GM12878 (cell line): ENCODE data around the gene MLNR. TPM values are rescaled to one million over a fixed set of nuclear protein-coding genes. Genes with fewer than 3 reads are reported as not detected.

Source experiments
- ATAC-seq: fragments of 200-7000 bp; cut with Tn5 transposase; 3 replicates; pipeline ENCODE4 v1.9.1; 2020; ENCODE audit warnings: mild to moderate bottlenecking, moderate library complexity
- BruUV-seq: library from RNA; stranded (reverse); fragments of 400-500 nt; replicated peaks from 2 replicates; lab custom pipeline; 2021; lab: Mats Ljungman, UMichigan
- CTCF ChIA-PET: fragments of 300-600 bp; sonication (Branson Sonifier 250); formaldehyde crosslinking; extraction: SDS; loops from one replicate; lab custom pipeline; 2021; ENCODE audit warnings: inconsistent platforms; lab: Yijun Ruan, JAX
- POLR2A ChIA-PET: fragments of 350-600 bp; formaldehyde crosslinking; extraction: SDS; loops from one replicate; lab custom pipeline; 2021; ENCODE audit warnings: inconsistent platforms; lab: Charles Lee
- RAD21 ChIA-PET: fragments of 300-600 bp; sonication (Branson Sonifier 250); formaldehyde crosslinking; loops from one replicate; lab custom pipeline; 2023; ENCODE audit warnings: antibody characterized with exemption; ENCODE audit not compliant: unreplicated experiment; lab: Charles Lee
- SMC1A ChIA-PET: fragments of 300-600 bp; sonication (Branson Sonifier 250); formaldehyde crosslinking; loops from one replicate; lab custom pipeline; 2023; ENCODE audit not compliant: unreplicated experiment, uncharacterized antibody; lab: Charles Lee
- DNase-seq: peaks from one replicate; pipeline ENCODE4 v3.0.0-alpha.2; 2011; ENCODE audit warnings: low read depth, low spot score
- FAIRE-seq: peaks from 3 replicates; lab custom pipeline; 2011; peaks lifted over from hg19 to GRCh38; lab: Jason Lieb, UNC
- H2AFZ ChIP-seq: 2 replicates; pipeline ENCODE4 v1.6.0; 2011; ENCODE audit warnings: low read depth, low read length, control low read depth; ENCODE audit not compliant: control insufficient read depth
- H3K27ac ChIP-seq: 2 replicates; pipeline ENCODE4 v1.5.1; 2011; ENCODE audit warnings: control low read depth; ENCODE audit not compliant: control insufficient read depth, insufficient read depth
- H3K27me3 ChIP-seq, 2 experiments: replicated peaks in 1 of 2; 2 replicates each; pipeline versions ENCODE4 v1.6.0 to v1.6.1; 2011; ENCODE audit warnings: low read length in 1 of 2; ENCODE audit not compliant: control insufficient read depth in 2 of 2, insufficient read depth in 2 of 2
- H3K36me3 ChIP-seq, 2 experiments: 2 replicates each; pipeline ENCODE4 v1.5.1; 2011; ENCODE audit warnings: low read length in 1 of 2; ENCODE audit not compliant: control insufficient read depth in 2 of 2, insufficient read depth in 2 of 2
- H3K4me1 ChIP-seq: 2 replicates; pipeline ENCODE4 v1.6.1; 2011; ENCODE audit warnings: mild to moderate bottlenecking, low read length, moderate library complexity, mixed read lengths; ENCODE audit not compliant: control insufficient read depth, insufficient read depth
- H3K4me2 ChIP-seq: 2 replicates; pipeline ENCODE4 v1.6.0; 2011; ENCODE audit warnings: control low read depth; ENCODE audit not compliant: control insufficient read depth, insufficient read depth
- H3K4me3 ChIP-seq: fragments of 200-600 bp; sonication (generic); 2 replicates; pipeline ENCODE4 v1.5.1; 2016
- H3K79me2 ChIP-seq: 2 replicates; pipeline ENCODE4 v1.6.0; 2011; ENCODE audit warnings: low read length; ENCODE audit not compliant: control insufficient read depth, insufficient read depth
- H3K9ac ChIP-seq: 2 replicates; pipeline ENCODE4 v1.8.0; 2011; ENCODE audit warnings: low read length, control low read depth, mixed read lengths; ENCODE audit not compliant: control insufficient read depth, insufficient read depth
- H3K9me3 ChIP-seq: replicated peaks from 3 replicates; pipeline ENCODE4 v1.5.1; 2011; ENCODE audit warnings: mild to moderate bottlenecking, low read length; ENCODE audit not compliant: control insufficient read depth, insufficient read depth
- H4K20me1 ChIP-seq: 2 replicates; pipeline ENCODE4 v1.6.0; 2011; ENCODE audit not compliant: control insufficient read depth, insufficient read depth
- DPF2 ChIP-seq: fragments of 450-650 bp; IDR thresholded peaks from 2 replicates; pipeline ENCODE4 v1.6.1; 2017; ENCODE audit warnings: mild to moderate bottlenecking
- RELA ChIP-seq: fragments of 450-650 bp; IDR thresholded peaks from 2 replicates; pipeline ENCODE4 v1.8.0; 2014; ENCODE audit warnings: borderline replicate concordance; ENCODE audit not compliant: partially characterized antibody
- SPI1 ChIP-seq: IDR thresholded peaks from 2 replicates; pipeline ENCODE4 v1.6.1; 2011; ENCODE audit warnings: low read depth, mild to moderate bottlenecking, low read length, moderate library complexity, borderline replicate concordance; ENCODE audit not compliant: insufficient read depth
- ZBED1 ChIP-seq: IDR thresholded peaks from 2 replicates; pipeline ENCODE4 v1.6.1; 2016; ENCODE audit warnings: borderline replicate concordance
- WGBS: methylation state at CpG from one replicate; pipeline ENCODE4 v1.1.6; 2016; ENCODE audit warnings: low lambda C conversion rate; ENCODE audit not compliant: insufficient replicate concordance, insufficient coverage; ENCODE audit errors: missing lambda C conversion rate; 5-methylcytosine and 5-hydroxymethylcytosine counted together
- in situ Hi-C: fragments of 300-500 bp; cut with MboI; formaldehyde crosslinking; loops from 9 replicates; pipeline ENCODE4 v1.14.3; 2018; ENCODE audit warnings: mixed read lengths
- intact Hi-C: fragments of 100-400 bp; cut with micrococcal nuclease; formaldehyde crosslinking; loops from one replicate; pipeline ENCODE4 v1.14.2; 2022; ENCODE audit not compliant: unreplicated experiment
- polyA plus RNA-seq, 11 experiments: library from polyadenylated mRNA; depleted of rRNA in 4 of 11; unstranded in 6 of 11; stranded (reverse) in 5 of 11; fragments of >200 nt; fragmentation: Nextera tagmentation in 4 of 11; fragmentation: Illumina TruSeq in 1 of 11; extraction: Ambion mirVana in 4 of 11; extraction: Trizol in 1 of 11; gene quantifications; 1 replicate in 1 of 11; 2 replicates in 10 of 11; pipeline versions ENCODE4 v1.2.1 to v1.2.3, GENCODE V29; 2011 to 2016; ENCODE audit warnings: inconsistent platforms in 2 of 11, missing spikeins in 2 of 11, low read depth in 1 of 11
- total RNA-seq, 4 experiments: library from RNA; depleted of rRNA in 3 of 4; stranded (reverse); fragments of >200 nt in 3 of 4; fragmentation: Illumina TruSeq in 1 of 4; extraction: Trizol in 1 of 4; gene quantifications; 2 replicates each; pipeline versions ENCODE4 v1.2.1 to v1.2.3, GENCODE V29; 2013 to 2021

MLNR gene
- total and polyA plus RNA-seq, 10 of the 15 experiments (the other 5 are each of a cell fraction or from before 2014, with no cell fraction given): not detected

GRCh38 chr13:49210669-49211068, 9.5 kb upstream of the MLNR start:
- no peak for ATAC-seq
- intact Hi-C loops: no loop called here
- ChIA-PET SMC1A (interaction anchor here (1.2 kb wide), 1 partner anchor 100 kb away, joined by 3 read pairs; no protein-coding TSS in a partner anchor), CTCF (interaction anchor here (0.6 to 1.2 kb wide), 3 partner anchors 70 to 1001 kb away, joined by 3 read pairs; no protein-coding TSS in a partner anchor), POLR2A (interaction anchor here (0.7 kb wide), 1 partner anchor 494 kb away, joined by 5 read pairs; no protein-coding TSS in a partner anchor), RAD21 (no interaction called here)
- no peak for FAIRE-seq
- H3K4me1 ChIP-seq: peaks cover 4% of the 10 kb centered on the region
- H3K79me2 ChIP-seq: no peaks in the 10 kb centered on the region
- 90% methylated on average over 5 of the region's 5 CpGs for WGBS
- no peak overlapping the region for H2AFZ ChIP-seq
- H3K4me2 ChIP-seq: no peak overlapping the region
- BruUV-seq: no TSS peak
- no peak for TF ChIP-seq DPF2
- no peak for TF ChIP-seq ZBED1
- H3K27ac ChIP-seq: no peak overlapping the region
- no peak for DNase-seq
- H4K20me1 ChIP-seq: no peaks in the 10 kb centered on the region
- in situ Hi-C loops: no loop called here
- no peaks in the 10 kb centered on the region for H3K27me3 ChIP-seq
- no peak overlapping the region for H3K9ac ChIP-seq
- H3K36me3 ChIP-seq: peaks cover 0 to 5% of the 10 kb centered on the region in 2 experiments; a peak in 2 of 4 replicates
- H3K4me3 ChIP-seq: no peak overlapping the region
- peaks cover 2% of the 10 kb centered on the region; the same call in 1 of the 3 replicates for H3K9me3 ChIP-seq

DNA sequence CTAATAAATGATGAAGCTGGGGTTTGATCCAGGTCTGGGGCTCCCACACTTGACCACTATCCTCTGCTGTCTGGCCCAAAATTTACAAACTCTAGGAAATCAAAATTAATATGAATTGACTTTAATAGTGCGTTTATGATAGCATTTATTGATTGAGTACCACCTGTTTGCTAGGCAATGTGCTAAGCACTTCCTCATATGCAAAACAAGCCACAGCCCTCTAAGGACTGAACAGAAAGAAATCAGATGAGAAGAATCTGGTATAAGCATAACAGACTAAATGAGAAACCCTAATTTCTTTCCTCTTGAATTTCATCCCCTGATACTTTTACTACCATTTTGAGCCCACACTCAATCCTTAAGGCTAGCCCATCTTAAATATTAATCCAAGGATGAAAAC, 6.6 kb upstream of the MLNR start:
- Histone ChIP-seq H3K27me3 (no peaks in the 10 kb centered on the region), H3K27ac (no peak overlapping the region), H3K9ac (no peak overlapping the region), H4K20me1 (no peaks in the 10 kb centered on the region), H3K4me3 (no peak overlapping the region), H3K36me3 (no peaks in the 10 kb centered on the region), H3K9me3 (peaks cover 2% of the 10 kb centered on the region; the same call in 1 of the 3 replicates), H2AFZ (no peak overlapping the region), H3K4me2 (no peak overlapping the region), H3K79me2 (no peaks in the 10 kb centered on the region), H3K4me1 (peaks cover 4% of the 10 kb centered on the region)
- 0% methylated on average over 1 of the region's 1 CpG for WGBS
- in situ Hi-C loops (no loop called here), intact Hi-C loops (no loop called here)
- DNase-seq (no peak), ATAC-seq (no peak), FAIRE-seq (no peak)
- RAD21 ChIA-PET: no interaction called here
- BruUV-seq: no TSS peak
- SMC1A ChIA-PET: interaction anchor here (1.1 kb wide), 1 partner anchor 12 kb away, joined by 3 read pairs; no protein-coding TSS in a partner anchor
- TF ChIP-seq SPI1 (0 out of 2 replicates have a peak, but pooled peaks have one; percentile 20), RELA (no peak)
- POLR2A ChIA-PET: no interaction called here
- CTCF ChIA-PET: no interaction called here
